GM12878 (cell line): ENCODE measurements around the gene PARP4. TPM values are rescaled to one million over a fixed set of nuclear protein-coding genes. Genes with fewer than 3 reads are reported as not detected.

Experiments
- ATAC-seq: fragments of 200-7000 bp; cut with Tn5 transposase; 3 replicates; pipeline ENCODE4 v1.9.1; 2020; ENCODE audit warnings: mild to moderate bottlenecking, moderate library complexity
- BruUV-seq: library from RNA; stranded (reverse); fragments of 400-500 nt; replicated peaks from 2 replicates; lab custom pipeline; 2021; lab: Mats Ljungman, UMichigan
- CTCF ChIA-PET: fragments of 300-600 bp; sonication (Branson Sonifier 250); formaldehyde crosslinking; extraction: SDS; loops from one replicate; lab custom pipeline; 2021; ENCODE audit warnings: inconsistent platforms; lab: Yijun Ruan, JAX
- POLR2A ChIA-PET: fragments of 350-600 bp; formaldehyde crosslinking; extraction: SDS; loops from one replicate; lab custom pipeline; 2021; ENCODE audit warnings: inconsistent platforms; lab: Charles Lee
- RAD21 ChIA-PET: fragments of 300-600 bp; sonication (Branson Sonifier 250); formaldehyde crosslinking; loops from one replicate; lab custom pipeline; 2023; ENCODE audit warnings: antibody characterized with exemption; ENCODE audit not compliant: unreplicated experiment; lab: Charles Lee
- SMC1A ChIA-PET: fragments of 300-600 bp; sonication (Branson Sonifier 250); formaldehyde crosslinking; loops from one replicate; lab custom pipeline; 2023; ENCODE audit not compliant: unreplicated experiment, uncharacterized antibody; lab: Charles Lee
- DNase-seq: peaks from one replicate; pipeline ENCODE4 v3.0.0-alpha.2; 2011; ENCODE audit warnings: low read depth, low spot score
- FAIRE-seq: peaks from 3 replicates; lab custom pipeline; 2011; peaks lifted over from hg19 to GRCh38; lab: Jason Lieb, UNC
- H2AFZ ChIP-seq: 2 replicates; pipeline ENCODE4 v1.6.0; 2011; ENCODE audit warnings: low read depth, low read length, control low read depth; ENCODE audit not compliant: control insufficient read depth
- H3K27ac ChIP-seq: 2 replicates; pipeline ENCODE4 v1.5.1; 2011; ENCODE audit warnings: control low read depth; ENCODE audit not compliant: control insufficient read depth, insufficient read depth
- H3K27me3 ChIP-seq, 2 experiments: replicated peaks in 1 of 2; 2 replicates each; pipeline versions ENCODE4 v1.6.0 to v1.6.1; 2011; ENCODE audit warnings: low read length in 1 of 2; ENCODE audit not compliant: control insufficient read depth in 2 of 2, insufficient read depth in 2 of 2
- H3K36me3 ChIP-seq, 2 experiments: 2 replicates each; pipeline ENCODE4 v1.5.1; 2011; ENCODE audit warnings: low read length in 1 of 2; ENCODE audit not compliant: control insufficient read depth in 2 of 2, insufficient read depth in 2 of 2
- H3K4me1 ChIP-seq: 2 replicates; pipeline ENCODE4 v1.6.1; 2011; ENCODE audit warnings: mild to moderate bottlenecking, low read length, moderate library complexity, mixed read lengths; ENCODE audit not compliant: control insufficient read depth, insufficient read depth
- H3K4me2 ChIP-seq: 2 replicates; pipeline ENCODE4 v1.6.0; 2011; ENCODE audit warnings: control low read depth; ENCODE audit not compliant: control insufficient read depth, insufficient read depth
- H3K4me3 ChIP-seq: fragments of 200-600 bp; sonication (generic); 2 replicates; pipeline ENCODE4 v1.5.1; 2016
- H3K79me2 ChIP-seq: 2 replicates; pipeline ENCODE4 v1.6.0; 2011; ENCODE audit warnings: low read length; ENCODE audit not compliant: control insufficient read depth, insufficient read depth
- H3K9ac ChIP-seq: 2 replicates; pipeline ENCODE4 v1.8.0; 2011; ENCODE audit warnings: low read length, control low read depth, mixed read lengths; ENCODE audit not compliant: control insufficient read depth, insufficient read depth
- H3K9me3 ChIP-seq: replicated peaks from 3 replicates; pipeline ENCODE4 v1.5.1; 2011; ENCODE audit warnings: mild to moderate bottlenecking, low read length; ENCODE audit not compliant: control insufficient read depth, insufficient read depth
- H4K20me1 ChIP-seq: 2 replicates; pipeline ENCODE4 v1.6.0; 2011; ENCODE audit not compliant: control insufficient read depth, insufficient read depth
- ASH2L ChIP-seq: fragments of 300-600, 200-600 bp; sonication (generic); IDR thresholded peaks from 2 replicates; pipeline ENCODE4 v1.6.1; 2017; ENCODE audit warnings: low read depth, mild to moderate bottlenecking, borderline replicate concordance
- CBX5 ChIP-seq: sonication (generic); IDR thresholded peaks from 2 replicates; pipeline ENCODE4 v1.6.1; 2016; ENCODE audit warnings: low read depth, moderate library complexity, mild to moderate bottlenecking, inconsistent platforms
- ESRRA ChIP-seq: IDR thresholded peaks from 2 replicates; pipeline ENCODE4 v1.6.1; 2012; ENCODE audit warnings: mild to moderate bottlenecking, low read length, improper control_type of control experiment
- KAT2A ChIP-seq: conservative IDR thresholded peaks from 2 replicates; pipeline ENCODE4 v1.6.1; 2011; ENCODE audit warnings: low read depth, low read length; ENCODE audit not compliant: control insufficient read depth
- MTA2 ChIP-seq: fragments of 450-650 bp; IDR thresholded peaks from 2 replicates; pipeline ENCODE4 v1.6.1; 2016; ENCODE audit warnings: low read depth, mild to moderate bottlenecking, moderate library complexity
- MTA3 ChIP-seq: IDR thresholded peaks from 2 replicates; pipeline ENCODE4 v1.6.1; 2012; ENCODE audit warnings: low read length, inconsistent platforms, borderline replicate concordance
- NFYA ChIP-seq: IDR thresholded peaks from 2 replicates; pipeline ENCODE4 v1.6.1; 2011; ENCODE audit warnings: low read depth, mild to moderate bottlenecking, low read length, improper control_type of control experiment, borderline replicate concordance
- NFYB ChIP-seq: IDR thresholded peaks from 2 replicates; pipeline ENCODE4 v1.6.1; 2011; ENCODE audit warnings: low read depth, mild to moderate bottlenecking, low read length, improper control_type of control experiment, moderate library complexity; ENCODE audit not compliant: insufficient read depth
- PAX5 ChIP-seq: IDR thresholded peaks from 2 replicates; pipeline ENCODE4 v1.6.1; 2011; ENCODE audit warnings: low read depth, low read length, borderline replicate concordance
- POU2F2 ChIP-seq: IDR thresholded peaks from 3 replicates; pipeline ENCODE4 v1.6.1; 2011; ENCODE audit warnings: low read depth, mild to moderate bottlenecking, low read length, borderline replicate concordance
- REST ChIP-seq: IDR thresholded peaks from 2 replicates; pipeline ENCODE4 v1.6.1; 2012; ENCODE audit warnings: mild to moderate bottlenecking, low read depth, low read length
- SIX5 ChIP-seq: IDR thresholded peaks from 2 replicates; pipeline ENCODE4 v1.6.1; 2011; ENCODE audit warnings: mild to moderate bottlenecking, low read depth, low read length, moderate library complexity; ENCODE audit not compliant: severe bottlenecking
- SMAD1 ChIP-seq: fragments of 450-650 bp; IDR thresholded peaks from 2 replicates; pipeline ENCODE4 v1.6.1; 2018; ENCODE audit warnings: mild to moderate bottlenecking, low read depth; ENCODE audit not compliant: partially characterized antibody
- SMAD5 ChIP-seq: IDR thresholded peaks from 2 replicates; pipeline ENCODE4 v1.6.1; 2016; ENCODE audit warnings: antibody characterized with exemption, low read depth
- SREBF2 ChIP-seq: IDR thresholded peaks from 2 replicates; pipeline ENCODE4 v1.6.1; 2012; ENCODE audit warnings: mild to moderate bottlenecking, low read length
- TARDBP ChIP-seq: IDR thresholded peaks from 2 replicates; pipeline ENCODE4 v1.6.1; 2016; ENCODE audit warnings: borderline replicate concordance
- ZNF207 ChIP-seq: fragments of 450-650 bp; IDR thresholded peaks from 2 replicates; pipeline ENCODE4 v1.6.1; 2014; ENCODE audit warnings: antibody characterized with exemption, mild to moderate bottlenecking, borderline replicate concordance
- ZNF592 ChIP-seq: fragments of 450-650 bp; IDR thresholded peaks from 2 replicates; pipeline ENCODE4 v1.6.1; 2017; ENCODE audit warnings: mild to moderate bottlenecking, moderate library complexity
- WGBS: methylation state at CpG from one replicate; pipeline ENCODE4 v1.1.6; 2016; ENCODE audit warnings: low lambda C conversion rate; ENCODE audit not compliant: insufficient replicate concordance, insufficient coverage; ENCODE audit errors: missing lambda C conversion rate; 5-methylcytosine and 5-hydroxymethylcytosine counted together
- in situ Hi-C: fragments of 300-500 bp; cut with MboI; formaldehyde crosslinking; loops from 9 replicates; pipeline ENCODE4 v1.14.3; 2018; ENCODE audit warnings: mixed read lengths
- intact Hi-C: fragments of 100-400 bp; cut with micrococcal nuclease; formaldehyde crosslinking; loops from one replicate; pipeline ENCODE4 v1.14.2; 2022; ENCODE audit not compliant: unreplicated experiment
- polyA plus RNA-seq, 11 experiments: library from polyadenylated mRNA; depleted of rRNA in 4 of 11; unstranded in 6 of 11; stranded (reverse) in 5 of 11; fragments of >200 nt; fragmentation: Nextera tagmentation in 4 of 11; fragmentation: Illumina TruSeq in 1 of 11; extraction: Ambion mirVana in 4 of 11; extraction: Trizol in 1 of 11; gene quantifications; 1 replicate in 1 of 11; 2 replicates in 10 of 11; pipeline versions ENCODE4 v1.2.1 to v1.2.3, GENCODE V29; 2011 to 2016; ENCODE audit warnings: inconsistent platforms in 2 of 11, missing spikeins in 2 of 11, low read depth in 1 of 11
- total RNA-seq, 4 experiments: library from RNA; depleted of rRNA in 3 of 4; stranded (reverse); fragments of >200 nt in 3 of 4; fragmentation: Illumina TruSeq in 1 of 4; extraction: Trizol in 1 of 4; gene quantifications; 2 replicates each; pipeline versions ENCODE4 v1.2.1 to v1.2.3, GENCODE V29; 2013 to 2021

The PARP4 gene
- total and polyA plus RNA-seq, 10 of the 15 experiments (the other 5 are each of a cell fraction or from before 2014, with no cell fraction given): 12.8 to 52.6 (median 46.1) TPM

GRCh38 chr13:24520733-24521132, 8.2 kb upstream of the PARP4 start (continued):
- no peak for TF ChIP-seq SIX5
- TF ChIP-seq MTA2: no peak
- no peak for TF ChIP-seq SMAD1
- no peak for TF ChIP-seq SMAD5
- no peak for TF ChIP-seq PAX5
- no peak for TF ChIP-seq CBX5
- TF ChIP-seq KAT2A: no peak
- no peak for TF ChIP-seq POU2F2
- no peak for TF ChIP-seq TARDBP
- TF ChIP-seq, all 136 proteins: peak for 0

- in situ Hi-C loops: no loop called here
- TF ChIP-seq ESRRA: no peak
- no peak for TF ChIP-seq NFYA
- TF ChIP-seq ZNF592: no peak
- TF ChIP-seq ZNF207: no peak
- TF ChIP-seq MTA3: no peak
- no peak for TF ChIP-seq NFYB
- no peak for TF ChIP-seq REST
- no peak for TF ChIP-seq SREBF2
- TF ChIP-seq ASH2L: no peak
Observed at GRCh38 chr13:24516919-24517318, 4.3 kb upstream of the PARP4 start.

More at GRCh38 chr13:24516919-24517318, 4.3 kb upstream of the PARP4 start:
- ChIA-PET RAD21 (no interaction called here), POLR2A (no interaction called here), SMC1A (no interaction called here), CTCF (no interaction called here)
- FAIRE-seq (no peak), ATAC-seq (no peak), DNase-seq (no peak)
- no peaks in the 10 kb centered on the region for H3K36me3 ChIP-seq
- H3K4me2 ChIP-seq: no peak overlapping the region
- no peaks in the 10 kb centered on the region for H4K20me1 ChIP-seq
- H3K79me2 ChIP-seq: peaks cover 7% of the 10 kb centered on the region
- H3K9me3 ChIP-seq: no peaks in the 10 kb centered on the region
- H3K9ac ChIP-seq: no peak overlapping the region
- no peak overlapping the region for H3K4me3 ChIP-seq
- BruUV-seq: no TSS peak
- 62% methylated on average over 6 of the region's 6 CpGs for WGBS
- H3K27me3 ChIP-seq: no peaks in the 10 kb centered on the region
- intact Hi-C loops: no loop called here
- H3K4me1 ChIP-seq: peaks cover 4% of the 10 kb centered on the region; the same call in 1 of the 2 replicates
- H3K27ac ChIP-seq: no peak overlapping the region
- no peak overlapping the region for H2AFZ ChIP-seq
